Keratinocyte (primary cell): ENCODE data around the gene PNCK. TPM values are rescaled to one million over a fixed set of nuclear protein-coding genes. Genes with fewer than 3 reads are reported as not detected.

Experiments
- DNase-seq: peaks from one replicate; pipeline ENCODE4 v3.0.0-alpha.2; 2011; ENCODE audit warnings: low read depth, missing footprints, low spot score
- FAIRE-seq: peaks from 2 replicates; lab custom pipeline; 2011; peaks lifted over from hg19 to GRCh38; lab: Jason Lieb, UNC
- H2AFZ ChIP-seq: 2 replicates; pipeline ENCODE4 v1.6.0; 2012; ENCODE audit warnings: low read length, control low read depth, inconsistent platforms; ENCODE audit not compliant: control insufficient read depth
- H3K27ac ChIP-seq: 2 replicates; pipeline ENCODE4 v1.5.1; 2011; ENCODE audit warnings: low read length; ENCODE audit not compliant: control insufficient read depth, insufficient read depth
- H3K27me3 ChIP-seq: 3 replicates; pipeline ENCODE4 v1.6.0; 2011; ENCODE audit warnings: low read length; ENCODE audit not compliant: control insufficient read depth, insufficient read depth; ENCODE audit errors: extremely low read depth
- H3K36me3 ChIP-seq, 2 experiments: 2 replicates in 1 of 2; 3 replicates in 1 of 2; pipeline ENCODE4 v1.5.1; 2011; ENCODE audit warnings: low read length in 2 of 2, mild to moderate bottlenecking in 1 of 2; ENCODE audit not compliant: control insufficient read depth in 2 of 2, insufficient read depth in 2 of 2; ENCODE audit errors: extremely low read depth in 1 of 2
- H3K4me1 ChIP-seq: 3 replicates; pipeline ENCODE4 v1.5.1; 2011; ENCODE audit warnings: low read length; ENCODE audit not compliant: control insufficient read depth, insufficient read depth; ENCODE audit errors: extremely low read depth
- H3K4me2 ChIP-seq: 3 replicates; pipeline ENCODE4 v1.6.0; 2011; ENCODE audit warnings: low read depth, low read length; ENCODE audit not compliant: control insufficient read depth, insufficient read depth; ENCODE audit errors: extremely low read depth
- H3K4me3 ChIP-seq, 3 experiments: fragments of 200-600 bp in 1 of 3; sonication (generic) in 1 of 3; 2 replicates in 2 of 3; 3 replicates in 1 of 3; pipeline ENCODE4 v1.5.1; 2011 to 2016; ENCODE audit warnings: low read length in 3 of 3, mild to moderate bottlenecking in 3 of 3, control low read depth in 2 of 3, inconsistent platforms in 1 of 3, low read depth in 1 of 3, mixed read lengths in 1 of 3, mixed run types in 1 of 3, moderate library complexity in 1 of 3; ENCODE audit not compliant: control insufficient read depth in 2 of 3, insufficient read depth in 2 of 3; ENCODE audit errors: extremely low read depth in 1 of 3
- H3K79me2 ChIP-seq: 2 replicates; pipeline ENCODE4 v1.6.0; 2012; ENCODE audit warnings: low read length; ENCODE audit not compliant: control insufficient read depth, insufficient read depth
- H3K9ac ChIP-seq: 3 replicates; pipeline ENCODE4 v1.6.0; 2011; ENCODE audit warnings: low read length; ENCODE audit not compliant: control insufficient read depth, insufficient read depth; ENCODE audit errors: extremely low read depth
- H3K9me1 ChIP-seq: 3 replicates; pipeline ENCODE4 v1.6.0; 2011; ENCODE audit warnings: low read length; ENCODE audit not compliant: control insufficient read depth, insufficient read depth; ENCODE audit errors: extremely low read depth
- H3K9me3 ChIP-seq: 2 replicates; pipeline ENCODE4 v1.5.1; 2012; ENCODE audit warnings: low read depth, low read length; ENCODE audit not compliant: control insufficient read depth
- H4K20me1 ChIP-seq: 3 replicates; pipeline ENCODE4 v1.6.0; 2011; ENCODE audit warnings: low read length; ENCODE audit not compliant: control insufficient read depth, insufficient read depth; ENCODE audit errors: extremely low read depth
- CTCF ChIP-seq, 3 experiments: IDR thresholded peaks in 1 of 3; conservative IDR thresholded peaks in 1 of 3; optimal IDR thresholded peaks in 1 of 3; 2 replicates in 2 of 3; 3 replicates in 1 of 3; pipeline versions ENCODE3 to v1.5.1; 2011; ENCODE audit warnings: low read length in 3 of 3, mild to moderate bottlenecking in 3 of 3, moderate library complexity in 2 of 3, control low read depth in 1 of 3, inconsistent platforms in 1 of 3; ENCODE audit not compliant: insufficient read depth in 2 of 3; ENCODE audit errors: extremely low read depth in 1 of 3
- EZH2 ChIP-seq: IDR thresholded peaks from one replicate; pipeline ENCODE4 v1.6.1; 2012; ENCODE audit warnings: inconsistent platforms, mild to moderate bottlenecking, low read length, moderate library complexity
- dilution Hi-C: fragments of 300-500 bp; cut with MboI; formaldehyde crosslinking; loops from one replicate; pipeline ENCODE4 v1.7.0; 2020; ENCODE audit warnings: low sequenced_read_pairs; ENCODE audit not compliant: extremely low pct_ligation_motif_present
- polyA plus RNA-seq, 5 experiments: library from polyadenylated mRNA; depleted of rRNA in 3 of 5; stranded (reverse) in 3 of 5; stranded (forward) in 1 of 5; unstranded in 1 of 5; fragments of >200 nt; gene quantifications; 1 replicate in 1 of 5; 2 replicates in 3 of 5; 3 replicates in 1 of 5; pipeline versions ENCODE4 v1.2.1 to v1.2.3, GENCODE V29; 2011 to 2012; ENCODE audit warnings: missing spikeins in 2 of 5, low read depth in 1 of 5, low replicate concordance in 1 of 5

Gene PNCK
- polyA plus RNA-seq, 1 donor (not counting 4 experiments of a cell fraction or from before 2014, with no cell fraction given) = 0.24 TPM

- FAIRE-seq (no peak), DNase-seq (no peak)
- Histone ChIP-seq H3K36me3 (no peaks in the 10 kb centered on the region), H3K9me1 (no peaks in the 10 kb centered on the region), H3K27me3 (no peaks in the 10 kb centered on the region), H3K4me2 (peak within 1 kb of the TSS; percentile 27), H3K9ac (peak within 1 kb of the TSS; percentile 61), H3K79me2 (peaks cover 11% of the 10 kb centered on the region), H3K27ac (no peak within 1 kb of the TSS), H3K4me1 (peaks cover 8% of the 10 kb centered on the region), H4K20me1 (no peaks in the 10 kb centered on the region), H3K9me3 (no peaks in the 10 kb centered on the region), H3K4me3 (peak within 1 kb of the TSS in 1 of 3 experiments; percentile 48), H2AFZ (no peak within 1 kb of the TSS)
- dilution Hi-C loops = no loop called here
- TF ChIP-seq EZH2 (no peak), CTCF (optimal IDR thresholded peaks at IDR 0.05 in 1 of 3, IDR thresholded peaks at IDR 0.05 in 1 of 3, conservative IDR thresholded peaks at IDR 0.05 in 1 of 3; ENCODE audit: extremely low read depth in 1 of 3, insufficient read depth in 2 of 3, low read length in 3 of 3) (peak in 1 of 3 experiments; percentile 6)
Measured at GRCh38 chrX:153687121-153688039, 13.8 kb upstream of the PNCK start, which contains the start of gene SLC6A8. Gene SLC6A8, plus strand, starts transcription at chrX:153687926. Its CDS starts 649 bp downstream, at chrX:153688575.

- Histone ChIP-seq H3K9ac (no peak overlapping the region), H3K9me1 (no peaks in the 10 kb centered on the region), H3K27ac (no peak overlapping the region), H3K4me1 (peaks cover 8% of the 10 kb centered on the region), H4K20me1 (no peaks in the 10 kb centered on the region), H2AFZ (no peak overlapping the region), H3K4me3 (no peak overlapping the region), H3K79me2 (peaks cover 11% of the 10 kb centered on the region), H3K36me3 (no peaks in the 10 kb centered on the region), H3K4me2 (no peak overlapping the region), H3K27me3 (no peaks in the 10 kb centered on the region), H3K9me3 (no peaks in the 10 kb centered on the region)
- FAIRE-seq = no peak
- TF ChIP-seq EZH2 (no peak), CTCF (optimal IDR thresholded peaks at IDR 0.05 in 1 of 3, IDR thresholded peaks at IDR 0.05 in 1 of 3, conservative IDR thresholded peaks at IDR 0.05 in 1 of 3; ENCODE audit: extremely low read depth in 1 of 3, insufficient read depth in 2 of 3, low read length in 3 of 3) (no peak)
- dilution Hi-C loops = no loop called here
- no peak for DNase-seq
Measured at GRCh38 chrX:153686711-153687110, 13.1 kb upstream of the PNCK start.
